HUDEP-2 (cell line): ENCODE data around the gene HDAC6.
"Not testable (repeated sequence)": the region's sequence is repeated elsewhere in the genome, so short reads cannot be mapped to it uniquely, and the experiment has no call there.

Source experiments
- DNase-seq, 76 experiments: peaks; one replicate each; lab custom pipeline; 2025; ENCODE audit not compliant: unreplicated experiment in 76 of 76; lab: John Stamatoyannopoulos, UW

Gene HDAC6

GRCh38 chrX:48864210-48864609 lies 62.3 kb downstream of the HDAC6 start:
- DNase-seq, result peak in 1 of 76 experiments; percentile 0

- not testable (repeated sequence) for DNase-seq
These were observed 70.2 kb downstream of the HDAC6 start for GRCh38 chrX:48872017-48872416.
